ENCODE measurements around the gene PI4KA.

Gene PI4KA

GRCh38 chr22:20881869-20882815, 23.5 kb upstream of the PI4KA start:
- DNase-seq (ENCODE audit: low read depth in 1 of 2, low spot score in 1 of 2) = no peak

GRCh38 chr22:20881231-20881630, 22.6 kb upstream of the PI4KA start:
- DNase-seq (ENCODE audit: low read depth in 1 of 2, low spot score in 1 of 2) = no peak

GRCh38 chr22:20877715-20878114, 19.1 kb upstream of the PI4KA start:
- DNase-seq (ENCODE audit: low read depth in 1 of 2, low spot score in 1 of 2) = no peak

GRCh38 chr22:20875296-20875695, 16.7 kb upstream of the PI4KA start:
- no peak for DNase-seq (ENCODE audit: low read depth in 1 of 2, low spot score in 1 of 2)

- DNase-seq (ENCODE audit: low read depth in 1 of 2, low spot score in 1 of 2) = no peak
Measured at GRCh38 chr22:20873214-20873613, 14.6 kb upstream of the PI4KA start.

- DNase-seq (ENCODE audit: low read depth in 1 of 2, low spot score in 1 of 2) = no peak
Measured at GRCh38 chr22:20869234-20869633, 10.6 kb upstream of the PI4KA start.

- no peak for DNase-seq (ENCODE audit: low read depth in 1 of 2, low spot score in 1 of 2)
Measured at GRCh38 chr22:20868025-20868962, 9.7 kb upstream of the PI4KA start.

- DNase-seq (ENCODE audit: low read depth in 1 of 2, low spot score in 1 of 2) = no peak
Measured at GRCh38 chr22:20867179-20868024, 8.8 kb upstream of the PI4KA start.

GRCh38 chr22:20866736-20867135, 8.1 kb upstream of the PI4KA start:
- DNase-seq (ENCODE audit: low read depth in 1 of 2, low spot score in 1 of 2) = no peak

GRCh38 chr22:20865875-20866445, 7.3 kb upstream of the PI4KA start:
- no peak for DNase-seq (ENCODE audit: low read depth in 1 of 2, low spot score in 1 of 2)

- DNase-seq (ENCODE audit: low read depth in 1 of 2, low spot score in 1 of 2) = no peak
Measured at GRCh38 chr22:20865331-20865730, 6.7 kb upstream of the PI4KA start.

- DNase-seq (ENCODE audit: low read depth in 1 of 2, low spot score in 1 of 2) = no peak
Measured at GRCh38 chr22:20864186-20864908, 5.7 kb upstream of the PI4KA start.

GRCh38 chr22:20863366-20863765, 4.8 kb upstream of the PI4KA start:
- DNase-seq (ENCODE audit: low read depth in 1 of 2, low spot score in 1 of 2) = no peak

- DNase-seq (ENCODE audit: low read depth in 1 of 2, low spot score in 1 of 2) = no peak
Measured at GRCh38 chr22:20862540-20862939, 3.9 kb upstream of the PI4KA start.

GRCh38 chr22:20859615-20860014, 1.0 kb upstream of the PI4KA start:
- no peak for DNase-seq (ENCODE audit: low read depth in 1 of 2, low spot score in 1 of 2)

- DNase-seq (ENCODE audit: low read depth in 1 of 2, low spot score in 1 of 2) = peak; percentile 71 to 77
Measured at GRCh38 chr22:20857838-20858614, 585 bp downstream of the PI4KA start.

- DNase-seq (ENCODE audit: low read depth in 1 of 2, low spot score in 1 of 2) = no peak
Measured at GRCh38 chr22:20857247-20857643, 1.4 kb downstream of the PI4KA start.

GRCh38 chr22:20853236-20853660, 5.4 kb downstream of the PI4KA start:
- DNase-seq (ENCODE audit: low read depth in 1 of 2, low spot score in 1 of 2) = no peak

GRCh38 chr22:20852503-20852902, 6.1 kb downstream of the PI4KA start:
- DNase-seq (ENCODE audit: low read depth in 1 of 2, low spot score in 1 of 2) = no peak

All from activated CD4-positive, alpha-beta T cell treated with anti-CD3 and anti-CD28 coated beads, Interleukin-2, amount 50 U/mL, for 24 hours (primary cell).